Ascending aorta (tissue), 2 donors: ENCODE results near the gene ITLN2. TPM values are rescaled to one million over a fixed set of nuclear protein-coding genes. Genes with fewer than 3 reads are reported as not detected.
"Not testable (repeated sequence)": the region's sequence is repeated elsewhere in the genome, so short reads cannot be mapped to it uniquely, and the experiment has no call there.

Source experiments
- DNase-seq, 2 donors: peaks; one replicate each; pipeline ENCODE4 v3.0.0-alpha.2; 2019; ENCODE audit warnings: low spot score in 2 of 2
- H3K27ac ChIP-seq, 2 donors: fragments of 200-600 bp; sonication (generic); one replicate each; pipeline ENCODE4 v1.5.1; 2016 to 2017; ENCODE audit warnings: mild to moderate bottlenecking in 1 of 2
- H3K27me3 ChIP-seq: fragments of 200-600 bp; sonication (generic); one replicate; pipeline ENCODE4 v1.5.1; 2017
- H3K36me3 ChIP-seq, 2 donors: fragments of 200-600 bp; sonication (generic); one replicate each; pipeline ENCODE4 v1.5.1; 2016
- H3K4me1 ChIP-seq, 2 donors: fragments of 200-600 bp; sonication (generic); one replicate each; pipeline ENCODE4 v1.5.1; 2016 to 2017; ENCODE audit warnings: mild to moderate bottlenecking in 1 of 2
- H3K4me3 ChIP-seq, 2 donors: fragments of 200-600 bp; sonication (generic); one replicate each; pipeline ENCODE4 v1.5.1; 2016 to 2017; ENCODE audit warnings: mild to moderate bottlenecking in 1 of 2
- H3K9me3 ChIP-seq, 2 donors: fragments of 200-600 bp; sonication (generic); one replicate each; pipeline ENCODE4 v1.5.1; 2016
- CTCF ChIP-seq, 3 experiments: fragments of 200-600 bp in 2 of 3; fragments of 450-650 bp in 1 of 3; sonication (generic) in 2 of 3; IDR thresholded peaks; one replicate each; pipeline ENCODE4 v1.5.1; 2016 to 2019; ENCODE audit warnings: antibody characterized with exemption in 3 of 3, mild to moderate bottlenecking in 1 of 3, moderate library complexity in 1 of 3
- intact Hi-C: fragments of 100-400 bp; cut with DNase I; formaldehyde crosslinking; loops from one replicate; pipeline ENCODE4 v1.15.1; 2023
- total RNA-seq: library from RNA; depleted of rRNA; stranded (reverse); fragments of >200 nt; gene quantifications from one replicate; pipeline ENCODE4 v1.1.0, GENCODE V29; 2016

ITLN2 gene
- total RNA-seq, 1 donor from 2014 or later: not detected

DNA sequence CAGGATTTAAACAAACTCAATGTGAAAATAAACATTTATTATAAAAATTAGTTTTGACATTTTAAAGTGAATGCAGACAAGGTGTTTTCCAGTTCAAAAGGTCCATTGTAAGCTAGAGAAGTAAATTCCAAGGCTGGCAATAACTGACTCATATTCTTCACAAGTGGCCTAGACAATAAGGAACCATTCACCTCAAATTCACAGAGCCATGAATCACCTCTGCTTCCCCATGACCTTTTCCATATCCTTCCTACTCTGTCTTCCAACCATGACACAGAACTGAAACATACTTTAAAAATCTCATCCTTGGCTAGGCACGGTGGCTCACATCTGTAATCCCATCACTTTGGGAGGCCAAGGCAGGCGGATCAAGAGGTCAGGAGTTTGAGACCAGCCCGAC, 41.6 kb upstream of the ITLN2 start:
- no peak overlapping the region for H3K27ac ChIP-seq
- no peaks in the 10 kb centered on the region for H3K9me3 ChIP-seq
- no peaks in the 10 kb centered on the region for H3K36me3 ChIP-seq
- no peaks in the 10 kb centered on the region for H3K4me1 ChIP-seq
- H3K4me3 ChIP-seq: no peak overlapping the region
- no peaks in the 10 kb centered on the region for H3K27me3 ChIP-seq
- no peak for DNase-seq
- intact Hi-C loops: loop anchor here (5.0 kb wide), 1 partner anchor 101 kb away; the partner anchor contains the start of gene KLHDC9
- no peak for TF ChIP-seq CTCF (IDR thresholded peaks at IDR 0.05)

DNA sequence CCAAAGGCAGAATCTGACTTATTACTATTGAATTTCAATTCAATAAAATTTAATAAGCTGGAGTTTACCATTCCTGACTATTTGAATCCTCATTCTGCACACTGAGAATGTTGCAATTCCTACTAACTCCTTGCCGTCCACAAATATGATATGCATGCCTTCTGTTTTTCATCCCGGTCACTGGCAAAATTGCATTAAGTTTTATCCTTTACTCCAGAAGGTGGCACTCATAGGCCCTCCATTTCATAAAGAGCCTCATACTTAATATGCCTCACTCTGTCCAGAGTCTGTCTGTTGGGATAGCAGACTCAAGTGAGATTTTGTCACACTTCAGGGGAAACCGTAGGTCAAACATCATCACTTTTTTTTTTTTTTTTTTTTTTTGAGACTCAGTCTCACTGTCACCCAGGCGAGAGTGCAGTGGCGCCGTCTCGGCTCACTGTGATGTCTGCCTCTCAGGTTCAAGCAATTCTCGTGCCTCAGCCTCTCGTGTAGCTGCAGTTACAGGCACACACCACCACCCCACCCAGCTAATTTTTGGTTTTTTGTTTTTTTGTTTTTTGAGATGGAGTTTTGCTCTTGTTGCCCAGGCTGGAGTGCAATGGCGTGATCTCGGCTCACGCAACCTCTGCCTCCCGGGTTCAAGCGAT, 39.1 kb upstream of the ITLN2 start:
- peak in 1 of 3 experiments; percentile 18 for TF ChIP-seq CTCF (IDR thresholded peaks at IDR 0.05)
- no peak for DNase-seq
- Histone ChIP-seq H3K4me1 (no peaks in the 10 kb centered on the region), H3K27ac (no peak overlapping the region), H3K9me3 (no peaks in the 10 kb centered on the region), H3K4me3 (no peak overlapping the region), H3K27me3 (no peaks in the 10 kb centered on the region), H3K36me3 (no peaks in the 10 kb centered on the region)
- intact Hi-C loops: no loop called here

- intact Hi-C loops: not testable (repeated sequence)
Measured at GRCh38 chr1:160992036-160992435, 37.4 kb upstream of the ITLN2 start.

DNA sequence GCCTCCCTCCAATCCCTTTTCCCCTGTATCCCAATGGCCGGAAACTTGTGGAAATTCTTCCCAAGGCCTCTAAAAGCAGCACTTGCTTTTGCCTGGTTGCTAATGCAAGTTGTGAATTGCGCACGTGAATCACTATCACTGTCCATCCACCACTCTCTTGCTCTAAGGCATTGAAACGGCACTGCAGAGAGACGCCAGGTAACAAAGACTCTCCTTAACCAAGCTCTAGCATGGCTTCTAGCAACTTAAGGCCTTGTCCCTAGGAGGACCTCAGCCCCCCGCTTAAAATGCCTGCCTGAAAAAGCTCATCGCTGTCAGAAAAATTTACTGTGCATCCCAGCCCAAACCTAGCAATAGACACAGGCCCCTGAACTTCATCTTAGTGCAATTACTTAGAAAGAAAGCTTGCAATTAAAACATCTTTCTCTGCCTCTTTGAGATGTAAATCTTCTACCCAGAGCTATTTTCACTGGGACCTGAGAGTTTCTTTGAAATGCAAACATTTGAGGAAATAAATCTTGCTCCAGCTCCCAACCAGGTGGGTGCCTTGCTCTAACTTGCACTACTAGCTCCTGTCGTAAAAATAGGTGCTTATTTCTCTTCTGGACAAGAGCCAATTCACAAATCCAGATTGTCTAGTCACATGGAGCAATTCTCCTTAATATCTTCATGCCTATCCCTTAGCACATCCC, 32.9 kb upstream of the ITLN2 start:
- Histone ChIP-seq H3K9me3 (no peaks in the 10 kb centered on the region), H3K4me3 (no peak overlapping the region), H3K36me3 (no peaks in the 10 kb centered on the region), H3K27ac (no peak overlapping the region), H3K27me3 (no peaks in the 10 kb centered on the region), H3K4me1 (no peaks in the 10 kb centered on the region)
- intact Hi-C loops: no loop called here
- TF ChIP-seq CTCF (IDR thresholded peaks at IDR 0.05): no peak
- no peak for DNase-seq

More at GRCh38 chr1:160992036-160992435, 37.4 kb upstream of the ITLN2 start:
- H3K4me3 ChIP-seq, H3K27me3 ChIP-seq, DNase-seq, H3K36me3 ChIP-seq, H3K4me1 ChIP-seq, H3K27ac ChIP-seq, H3K9me3 ChIP-seq: not testable (repeated sequence)

DNA sequence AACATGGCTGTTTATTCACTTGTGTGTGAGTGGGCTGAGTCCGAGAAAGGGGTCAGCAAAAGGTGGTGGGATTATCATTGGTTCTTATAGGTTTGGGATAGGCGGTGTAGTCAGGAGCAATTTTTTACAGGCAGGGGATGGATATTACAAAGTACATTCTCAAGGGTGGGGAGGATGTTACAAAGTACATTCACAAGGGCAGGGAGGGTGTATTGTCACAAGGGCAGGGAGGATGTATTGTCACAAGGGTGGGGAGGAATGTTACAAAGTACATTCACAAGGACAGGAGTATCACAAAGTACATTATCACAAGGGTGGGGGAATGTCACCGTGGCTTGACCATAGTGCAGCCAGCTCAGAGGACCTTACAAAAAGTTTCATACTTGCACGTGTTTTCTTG, 31.1 kb upstream of the ITLN2 start:
- intact Hi-C loops: no loop called here
- no peak for TF ChIP-seq CTCF (IDR thresholded peaks at IDR 0.05)
- no peak overlapping the region for H3K27ac ChIP-seq
- H3K4me1 ChIP-seq: no peaks in the 10 kb centered on the region
- no peak for DNase-seq
- H3K36me3 ChIP-seq: no peaks in the 10 kb centered on the region
- H3K27me3 ChIP-seq: no peaks in the 10 kb centered on the region
- no peak overlapping the region for H3K4me3 ChIP-seq
- no peaks in the 10 kb centered on the region for H3K9me3 ChIP-seq

DNA sequence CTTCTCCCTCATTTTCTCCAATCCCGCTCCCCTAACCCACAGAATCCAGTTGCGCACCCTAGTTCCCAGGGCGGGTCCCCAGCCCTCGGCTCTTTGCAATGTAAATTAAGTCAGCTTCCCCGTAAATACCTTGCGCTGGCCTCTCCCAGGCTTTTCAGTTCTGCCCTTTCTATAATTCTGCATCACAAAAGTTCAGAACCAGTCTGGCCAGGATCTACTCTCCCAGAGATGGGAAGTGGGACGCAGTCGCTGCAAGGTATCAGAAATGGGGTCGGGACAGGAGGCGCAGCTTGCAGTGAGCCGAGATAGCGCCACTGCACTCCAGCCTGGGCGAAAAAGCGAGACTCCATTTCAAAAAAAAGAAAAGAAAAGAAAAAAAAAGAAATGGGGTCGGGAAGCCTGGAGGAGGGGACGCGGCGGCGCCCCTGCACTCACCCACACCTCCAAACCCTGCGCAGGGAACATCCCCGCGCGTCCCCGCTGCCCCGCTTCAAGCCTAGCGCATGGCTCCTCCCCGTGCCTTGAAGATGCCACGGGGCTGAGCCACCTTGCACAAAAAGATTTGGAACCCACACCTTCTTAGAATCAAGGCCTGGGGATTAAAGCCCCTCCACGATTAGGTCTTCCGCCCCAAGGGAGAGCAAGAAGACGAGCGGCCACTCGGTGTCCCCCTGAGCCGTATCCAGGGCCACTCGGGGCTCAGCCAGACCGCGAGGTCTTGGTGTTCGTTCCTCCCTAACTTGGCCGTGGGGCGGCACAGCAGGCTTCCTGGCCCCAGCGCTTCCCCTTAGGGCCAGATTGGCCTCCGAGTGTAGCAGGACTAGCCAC, 27.2 kb upstream of the ITLN2 start:
- Histone ChIP-seq H3K4me3 (peak overlapping the region in 1 of 2 donors; percentile 34), H3K27me3 (no peaks in the 10 kb centered on the region)
- intact Hi-C loops: no loop called here

More for the DNA sequence above, 27.2 kb upstream of the ITLN2 start:
- Histone ChIP-seq H3K4me1 (no peaks in the 10 kb centered on the region), H3K9me3 (no peaks in the 10 kb centered on the region), H3K36me3 (no peaks in the 10 kb centered on the region), H3K27ac (no peak overlapping the region)
- no peak for TF ChIP-seq CTCF (IDR thresholded peaks at IDR 0.05)
- DNase-seq: no peak
